ENCODE measurements around the gene FAM217A. TPM values are rescaled to one million over a fixed set of nuclear protein-coding genes. Genes with fewer than 3 reads are reported as not detected.
"Not testable (repeated sequence)": the region's sequence is repeated elsewhere in the genome, so short reads cannot be mapped to it uniquely, and the experiment has no call there.

FAM217A gene
- total RNA-seq, 2 experiments from 2014 or later, result not detected

DNA sequence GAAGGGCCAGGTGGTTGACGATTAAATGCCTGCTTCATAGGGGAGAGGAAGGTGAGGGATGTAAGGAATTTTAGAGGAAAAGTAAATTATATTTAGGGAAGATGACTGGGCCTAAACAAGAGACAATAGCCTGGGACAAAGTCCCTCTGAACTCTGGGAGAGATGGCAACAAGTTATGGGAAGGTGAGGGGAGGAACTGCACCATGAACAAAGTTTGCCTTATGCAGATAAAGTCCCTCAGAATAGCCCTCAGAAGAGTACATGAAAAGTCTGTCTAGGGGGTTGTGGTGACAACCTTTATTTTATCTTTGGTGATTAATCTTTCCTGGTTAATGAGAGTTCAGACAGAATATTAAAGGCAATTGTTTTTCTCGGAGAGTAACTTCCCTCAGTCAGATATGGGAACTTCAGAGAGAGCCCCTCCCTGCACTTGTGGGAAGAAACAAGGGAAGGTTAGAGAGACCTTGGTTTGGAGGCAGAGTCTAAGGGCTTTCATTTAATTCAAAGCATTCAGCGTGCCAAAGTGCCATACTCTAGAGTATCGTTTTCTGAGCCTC is 27.1 kb upstream of the FAM217A start:
- POLR2A ChIA-PET, result no interaction called here
- no peak overlapping the region for H3K27ac Mint-ChIP-seq
- H3K27me3 Mint-ChIP-seq (ENCODE audit: low read depth), result peaks cover 27% of the 10 kb centered on the region

DNA sequence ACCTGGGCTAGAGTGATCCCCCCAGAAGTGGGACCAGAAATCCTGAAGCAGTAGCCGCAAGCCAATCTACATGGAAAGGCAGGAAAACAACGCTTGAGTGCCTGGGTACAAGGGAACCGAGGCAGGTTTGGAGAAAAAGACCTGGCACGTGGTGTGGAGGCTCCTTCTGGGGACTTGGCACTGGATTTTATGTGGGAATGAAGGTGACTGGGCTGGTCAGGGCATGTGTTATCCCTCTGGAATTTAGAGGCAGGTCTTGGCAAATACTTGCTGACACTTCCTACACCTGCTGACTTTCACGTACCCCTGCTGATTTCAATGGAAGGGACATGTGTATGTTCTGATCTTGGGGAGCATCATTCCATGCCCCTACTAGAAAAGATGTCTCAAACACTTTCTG is 25.0 kb upstream of the FAM217A start:
- Mint-ChIP-seq H3K4me3 (no peak overlapping the region), H3K9me3 (ENCODE audit: insufficient read depth) (no peaks in the 10 kb centered on the region), H3K27me3 (ENCODE audit: low read depth) (peaks cover 22% of the 10 kb centered on the region), H3K27ac (no peak overlapping the region), H3K4me1 (ENCODE audit: low read depth) (no peaks in the 10 kb centered on the region), H3K36me3 (ENCODE audit: low read depth) (no peaks in the 10 kb centered on the region)
- ChIA-PET POLR2A (no interaction called here), CTCF (no interaction called here)
- ATAC-seq (no peak), DNase-seq (no peak)

More for the DNA sequence above, 27.1 kb upstream of the FAM217A start:
- CTCF ChIA-PET, result no interaction called here
- ATAC-seq (no peak), DNase-seq (no peak)
- Mint-ChIP-seq H3K36me3 (ENCODE audit: low read depth) (no peaks in the 10 kb centered on the region), H3K4me1 (ENCODE audit: low read depth) (no peaks in the 10 kb centered on the region), H3K9me3 (ENCODE audit: insufficient read depth) (no peaks in the 10 kb centered on the region), H3K4me3 (no peak overlapping the region)

DNA sequence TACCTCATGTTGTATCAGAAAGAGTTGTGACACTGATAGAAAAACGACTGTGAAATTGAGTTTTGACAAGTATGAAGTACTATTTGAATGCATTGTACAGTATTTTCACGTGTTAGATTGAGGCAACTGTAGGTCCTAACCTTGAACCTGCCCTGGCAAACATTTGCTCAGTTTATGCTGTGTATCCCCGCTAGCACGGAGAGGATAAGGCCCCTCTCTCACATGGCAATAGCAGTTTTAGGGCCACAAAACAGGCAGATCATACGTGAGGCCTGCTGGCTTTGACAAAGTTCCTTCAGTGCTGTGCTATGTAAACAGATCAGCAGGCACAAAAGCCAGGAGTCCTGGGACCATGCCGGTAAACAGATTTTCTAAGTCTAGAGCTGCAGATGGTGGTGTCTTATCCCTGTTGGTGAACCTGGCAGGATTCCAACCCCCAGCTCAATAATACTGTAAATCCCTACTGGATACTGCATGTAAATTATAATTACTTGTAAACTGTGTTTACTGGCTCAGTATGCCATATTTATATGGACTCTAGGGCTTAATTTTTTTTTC is 23.8 kb upstream of the FAM217A start:
- ChIA-PET POLR2A (no interaction called here), CTCF (no interaction called here)
- ATAC-seq (no peak), DNase-seq (no peak)
- H3K27ac Mint-ChIP-seq, result no peak overlapping the region
- H3K4me3 Mint-ChIP-seq, result no peak overlapping the region
- no peaks in the 10 kb centered on the region for H3K36me3 Mint-ChIP-seq (ENCODE audit: low read depth)
- no peaks in the 10 kb centered on the region for H3K4me1 Mint-ChIP-seq (ENCODE audit: low read depth)
- peaks cover 18% of the 10 kb centered on the region for H3K27me3 Mint-ChIP-seq (ENCODE audit: low read depth)
- H3K9me3 Mint-ChIP-seq (ENCODE audit: insufficient read depth), result no peaks in the 10 kb centered on the region

DNA sequence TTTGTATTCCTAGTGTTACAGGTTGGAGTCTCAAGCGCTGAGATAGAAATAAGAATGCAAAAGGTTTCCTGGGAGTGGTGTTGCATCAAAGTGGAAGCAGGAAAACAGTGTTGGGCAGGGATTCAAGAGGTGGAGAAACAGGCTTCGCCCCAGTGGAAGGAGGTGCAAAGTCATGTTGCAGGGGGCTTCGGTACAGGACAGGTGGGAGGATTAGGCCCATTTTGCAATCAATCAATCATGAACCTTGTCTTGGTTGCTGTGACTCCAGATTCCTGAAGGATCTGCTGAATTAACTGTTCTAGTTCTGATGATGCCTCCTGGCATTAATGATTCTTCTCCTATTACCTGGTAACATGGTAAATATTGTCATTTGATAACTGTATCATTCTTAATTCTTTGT is 22.4 kb upstream of the FAM217A start:
- Mint-ChIP-seq H3K36me3 (ENCODE audit: low read depth) (no peaks in the 10 kb centered on the region), H3K9me3 (ENCODE audit: insufficient read depth) (no peaks in the 10 kb centered on the region), H3K4me3 (no peak overlapping the region), H3K27ac (no peak overlapping the region), H3K4me1 (ENCODE audit: low read depth) (no peaks in the 10 kb centered on the region), H3K27me3 (ENCODE audit: low read depth) (peaks cover 10% of the 10 kb centered on the region)
- POLR2A ChIA-PET, result no interaction called here
- no peak for ATAC-seq
- no peak for DNase-seq
- CTCF ChIA-PET, result no interaction called here

DNA sequence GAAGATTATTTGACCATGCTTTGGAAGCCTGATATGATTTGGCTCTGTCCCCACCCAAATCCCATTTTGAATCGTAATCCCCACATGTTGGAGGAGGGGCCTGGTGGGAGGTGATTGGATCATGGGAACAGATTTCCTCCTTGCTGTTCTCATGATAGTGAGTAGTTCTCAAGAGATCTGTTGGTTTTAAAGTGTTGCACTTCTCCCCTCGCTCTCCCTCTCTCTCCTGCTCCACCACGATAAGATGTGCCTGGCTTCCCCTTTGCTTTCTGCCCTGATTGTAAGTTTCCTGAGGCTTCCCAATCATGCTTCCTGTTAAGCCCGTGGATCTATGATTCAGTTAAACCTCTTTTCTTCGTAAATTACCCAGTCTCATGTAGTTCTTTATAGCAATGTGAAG is 21.7 kb upstream of the FAM217A start:
- Mint-ChIP-seq H3K27ac (no peak overlapping the region), H3K9me3 (ENCODE audit: insufficient read depth) (no peaks in the 10 kb centered on the region), H3K4me3 (no peak overlapping the region), H3K4me1 (ENCODE audit: low read depth) (no peaks in the 10 kb centered on the region), H3K27me3 (ENCODE audit: low read depth) (peaks cover 4% of the 10 kb centered on the region), H3K36me3 (ENCODE audit: low read depth) (no peaks in the 10 kb centered on the region)
- DNase-seq, result no peak
- ATAC-seq, result no peak
- ChIA-PET CTCF (no interaction called here), POLR2A (no interaction called here)

DNA sequence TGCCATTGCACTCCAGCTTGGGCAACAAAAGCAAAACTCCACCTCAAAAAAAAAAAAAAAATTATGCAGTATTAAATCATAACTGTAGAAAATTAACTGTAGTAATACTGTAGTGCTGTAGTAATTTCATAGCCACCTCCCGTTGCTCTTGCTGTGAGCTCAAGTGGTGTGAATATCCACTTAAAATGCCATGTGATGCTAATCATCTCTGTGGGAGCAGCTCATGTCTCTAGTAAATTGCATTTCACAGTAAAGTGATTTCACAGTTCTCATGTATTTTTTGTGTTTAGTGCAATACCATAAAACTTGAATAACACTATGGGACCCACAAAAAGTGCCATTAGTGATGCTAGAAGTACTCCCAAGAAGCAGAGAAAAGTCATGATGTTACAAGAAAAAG is 14.4 kb upstream of the FAM217A start:
- H3K36me3 Mint-ChIP-seq (ENCODE audit: low read depth), result no peaks in the 10 kb centered on the region
- H3K27me3 Mint-ChIP-seq (ENCODE audit: low read depth), result peaks cover 2% of the 10 kb centered on the region
- ATAC-seq (no peak), DNase-seq (no peak)
- CTCF ChIA-PET, result no interaction called here
- H3K4me1 Mint-ChIP-seq (ENCODE audit: low read depth), result no peaks in the 10 kb centered on the region
- H3K4me3 Mint-ChIP-seq, result no peak overlapping the region
- H3K9me3 Mint-ChIP-seq (ENCODE audit: insufficient read depth), result no peaks in the 10 kb centered on the region
- POLR2A ChIA-PET, result no interaction called here
- H3K27ac Mint-ChIP-seq, result no peak overlapping the region

DNA sequence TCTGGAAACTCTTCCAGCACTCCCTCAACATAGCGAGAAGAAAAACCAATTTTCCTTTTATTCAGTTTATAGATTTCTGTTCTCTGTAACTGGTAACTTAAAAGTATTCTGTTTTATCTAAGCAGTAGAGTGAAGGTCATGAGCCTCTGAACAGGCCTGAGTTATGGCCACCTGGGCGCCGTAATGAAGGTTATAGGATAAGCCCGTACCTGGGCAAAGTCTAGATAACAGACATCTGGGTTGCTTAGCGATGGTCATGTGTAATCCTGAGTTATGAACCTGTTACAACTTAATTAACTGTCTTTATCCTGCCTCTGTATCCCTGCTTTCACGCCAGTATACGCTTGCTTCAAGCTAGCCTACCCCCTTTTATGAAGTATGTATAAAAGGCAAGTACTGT is 13.0 kb upstream of the FAM217A start:
- Mint-ChIP-seq H3K27me3 (ENCODE audit: low read depth) (peaks cover 2% of the 10 kb centered on the region), H3K27ac (no peak overlapping the region), H3K4me3 (no peak overlapping the region), H3K36me3 (ENCODE audit: low read depth) (no peaks in the 10 kb centered on the region), H3K4me1 (ENCODE audit: low read depth) (no peaks in the 10 kb centered on the region), H3K9me3 (ENCODE audit: insufficient read depth) (no peaks in the 10 kb centered on the region)
- CTCF ChIA-PET, result no interaction called here
- POLR2A ChIA-PET, result no interaction called here
- DNase-seq (no peak), ATAC-seq (no peak)

DNA sequence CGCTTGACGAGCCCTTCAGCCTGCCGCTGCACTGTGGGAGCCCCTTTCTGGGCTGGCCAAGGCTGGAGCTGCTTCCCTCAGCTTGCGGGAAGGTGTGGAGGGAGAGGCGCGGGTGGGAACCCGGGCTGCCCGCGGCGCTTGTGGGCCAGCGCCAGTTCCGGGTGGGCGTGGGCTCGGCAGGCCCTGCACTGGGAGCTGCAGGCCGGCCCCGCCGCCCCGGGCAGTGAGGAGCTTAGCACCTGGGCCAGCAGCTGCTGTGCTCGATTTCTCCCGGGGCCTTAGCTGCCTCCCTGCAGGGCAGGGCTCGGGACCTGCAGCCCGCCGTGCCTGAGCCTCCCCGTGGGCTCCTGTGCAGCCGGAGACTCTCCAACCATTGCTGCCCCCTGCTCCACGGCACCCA is 11.1 kb upstream of the FAM217A start:
- H3K36me3 Mint-ChIP-seq (ENCODE audit: low read depth); H3K4me3 Mint-ChIP-seq; H3K9me3 Mint-ChIP-seq (ENCODE audit: insufficient read depth); H3K4me1 Mint-ChIP-seq (ENCODE audit: low read depth); H3K27ac Mint-ChIP-seq; H3K27me3 Mint-ChIP-seq (ENCODE audit: low read depth); POLR2A ChIA-PET; DNase-seq; ATAC-seq: not testable (repeated sequence)
- CTCF ChIA-PET, result interaction anchor here (1.3 kb wide), 1 partner anchor 31 kb away, joined by 4 read pairs; no protein-coding TSS in a partner anchor

DNA sequence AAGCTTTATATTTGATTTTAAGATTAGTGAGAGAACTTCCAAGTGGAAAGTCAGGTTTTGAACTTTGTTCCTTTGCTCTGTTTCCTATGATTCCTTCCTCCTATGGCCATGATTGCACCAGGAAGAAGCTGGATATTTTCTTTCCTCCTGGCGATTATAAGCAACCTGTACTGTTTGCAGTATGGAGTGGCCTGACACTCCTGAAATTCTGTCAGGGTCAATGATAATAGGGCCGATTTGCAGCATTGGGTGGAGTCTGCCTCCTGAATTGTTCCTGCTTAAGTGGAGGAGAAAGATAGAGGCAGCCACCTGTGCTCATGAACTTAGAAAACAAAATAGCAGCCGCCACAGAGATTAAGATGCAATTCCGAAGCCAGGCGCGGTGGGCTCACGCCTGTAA is 9.8 kb upstream of the FAM217A start:
- ChIA-PET POLR2A (no interaction called here), CTCF (no interaction called here)
- no peak for DNase-seq
- Mint-ChIP-seq H3K9me3 (ENCODE audit: insufficient read depth) (no peaks in the 10 kb centered on the region), H3K4me1 (ENCODE audit: low read depth) (no peaks in the 10 kb centered on the region), H3K4me3 (no peak overlapping the region), H3K27ac (no peak overlapping the region), H3K27me3 (ENCODE audit: low read depth) (no peaks in the 10 kb centered on the region), H3K36me3 (ENCODE audit: low read depth) (no peaks in the 10 kb centered on the region)
- ATAC-seq, result no peak

DNA sequence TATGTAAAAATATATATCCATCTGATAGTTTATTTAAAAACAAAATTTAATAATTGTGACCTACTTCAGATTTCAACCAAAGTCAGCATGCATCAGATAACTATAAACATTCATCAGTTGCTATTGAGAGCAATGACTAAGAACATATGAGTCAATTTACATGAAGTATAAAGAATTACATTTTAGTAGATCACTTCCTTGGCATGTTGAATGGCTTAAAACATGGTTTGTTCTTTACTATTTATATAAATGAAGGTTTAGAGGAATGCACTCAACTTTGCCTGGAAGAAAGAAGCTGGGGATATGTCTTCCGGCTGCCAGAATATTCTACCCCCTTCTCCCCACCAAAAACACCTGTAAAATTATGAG is 6.4 kb upstream of the FAM217A start:
- H3K36me3 Mint-ChIP-seq (ENCODE audit: low read depth), result no peaks in the 10 kb centered on the region
- ChIA-PET CTCF (no interaction called here), POLR2A (no interaction called here)
- no peaks in the 10 kb centered on the region for H3K9me3 Mint-ChIP-seq (ENCODE audit: insufficient read depth)
- peaks cover 2% of the 10 kb centered on the region for H3K27me3 Mint-ChIP-seq (ENCODE audit: low read depth)
- H3K4me3 Mint-ChIP-seq, result no peak overlapping the region
- ATAC-seq (no peak), DNase-seq (no peak)
- H3K4me1 Mint-ChIP-seq (ENCODE audit: low read depth), result no peaks in the 10 kb centered on the region
- H3K27ac Mint-ChIP-seq, result no peak overlapping the region

DNA sequence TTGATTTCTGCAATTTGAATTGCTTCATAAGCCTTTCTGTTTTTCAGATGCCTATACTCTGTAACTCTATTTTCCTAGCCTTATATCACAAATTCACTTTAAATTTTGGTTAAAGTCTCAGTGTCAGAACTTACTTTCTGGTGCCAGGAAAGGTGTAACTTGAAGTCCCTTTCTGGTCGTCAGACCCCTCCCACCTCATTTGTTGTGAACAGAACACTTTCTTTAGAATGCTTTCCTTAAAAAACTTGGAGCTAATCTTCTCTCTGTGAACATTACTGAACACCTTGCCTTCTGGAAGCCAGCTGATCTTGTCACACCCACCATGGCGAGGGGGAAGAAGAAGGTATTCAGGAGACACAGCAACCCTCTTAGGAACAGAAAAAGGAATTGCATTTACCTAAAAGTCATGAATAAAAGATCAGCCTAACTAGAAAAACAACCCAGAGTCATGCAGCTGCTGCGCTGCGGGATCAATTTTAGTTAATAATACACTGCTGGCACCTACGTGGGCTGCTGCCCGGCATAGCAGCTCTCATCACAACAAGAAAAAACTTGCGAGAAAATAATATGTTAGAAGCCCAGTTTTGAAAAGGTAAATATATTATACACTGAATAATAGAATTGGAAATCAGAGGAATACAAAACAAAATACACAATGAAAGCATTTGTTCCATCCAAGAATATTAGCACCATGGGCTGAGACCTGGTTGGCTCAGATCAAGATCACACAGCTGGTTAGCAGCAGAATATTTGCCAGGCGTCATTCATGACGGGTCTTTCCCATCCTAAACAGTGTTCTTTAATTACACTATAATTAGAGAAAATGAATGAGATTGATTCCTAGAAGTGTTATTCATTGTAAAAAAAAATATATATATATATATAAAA is 5.8 kb upstream of the FAM217A start:
- no peak for ATAC-seq
- no peak overlapping the region for H3K4me3 Mint-ChIP-seq
- ChIA-PET POLR2A (no interaction called here), CTCF (no interaction called here)
- H3K9me3 Mint-ChIP-seq (ENCODE audit: insufficient read depth), result no peaks in the 10 kb centered on the region
- H3K27me3 Mint-ChIP-seq (ENCODE audit: low read depth), result peaks cover 4% of the 10 kb centered on the region
- no peak overlapping the region for H3K27ac Mint-ChIP-seq
- DNase-seq, result no peak
- no peaks in the 10 kb centered on the region for H3K4me1 Mint-ChIP-seq (ENCODE audit: low read depth)
- no peaks in the 10 kb centered on the region for H3K36me3 Mint-ChIP-seq (ENCODE audit: low read depth)

DNA sequence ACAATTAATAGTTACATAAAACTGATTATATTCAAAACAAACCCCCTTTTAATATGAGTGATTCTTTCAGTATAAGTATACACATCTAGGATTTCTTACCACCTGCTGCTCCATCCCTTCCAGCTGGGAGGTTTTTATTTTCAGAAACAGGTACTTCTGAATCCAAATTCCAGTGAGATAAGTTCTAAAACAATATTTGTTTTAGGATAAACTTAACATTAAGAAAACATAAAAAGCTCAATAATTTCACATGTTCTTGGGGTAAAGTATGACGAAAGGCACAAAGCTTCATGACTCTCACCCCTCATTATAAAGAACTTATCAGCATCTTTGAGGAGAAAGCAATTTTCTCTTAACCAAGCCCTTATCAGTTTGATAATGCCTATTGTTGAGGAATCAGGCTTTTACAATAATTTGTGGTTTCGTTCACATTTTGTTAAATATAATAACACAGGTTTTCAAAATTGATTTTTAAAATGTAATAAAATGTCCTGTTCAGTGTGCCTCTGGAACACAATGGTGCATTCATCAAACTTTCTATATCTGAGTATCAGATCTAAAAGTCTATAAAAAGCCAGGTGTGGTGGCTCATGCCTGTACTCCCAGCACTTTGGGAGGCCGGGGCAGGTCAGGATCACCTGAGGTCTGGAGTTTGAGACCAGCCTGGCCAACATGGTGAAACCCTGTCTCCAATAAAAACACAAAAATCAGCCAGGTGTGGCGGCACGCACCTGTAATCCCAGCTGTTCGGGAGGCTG is 4.3 kb downstream of the FAM217A start:
- Mint-ChIP-seq H3K36me3 (ENCODE audit: low read depth) (no peaks in the 10 kb centered on the region), H3K27me3 (ENCODE audit: low read depth) (peaks cover 8% of the 10 kb centered on the region), H3K4me1 (ENCODE audit: low read depth) (no peaks in the 10 kb centered on the region), H3K4me3 (no peak overlapping the region), H3K9me3 (ENCODE audit: insufficient read depth) (no peaks in the 10 kb centered on the region), H3K27ac (no peak overlapping the region)
- ChIA-PET POLR2A (no interaction called here), CTCF (no interaction called here)
- no peak for ATAC-seq
- DNase-seq, result no peak

Data from activated CD8-positive, alpha-beta T cell treated with anti-CD3 and anti-CD28 coated beads, Interleukin-2, amount 10 ng/mL, durations not matched to agents 7 days and 5 days (primary cell).